HPDE6-E6E7 (cell line): Measurements from ENCODE around the gene CALCOCO2.
"Not testable (repeated sequence)": the region's sequence is repeated elsewhere in the genome, so short reads cannot be mapped to it uniquely, and the experiment has no call there.

Experiments
- DNase-seq: peaks from one replicate; pipeline ENCODE4 v3.0.0; 2011; ENCODE audit warnings: missing footprints; ENCODE audit errors: extremely low spot score

CALCOCO2 gene

GRCh38 chr17:48830840-48831548, at the start of gene CALCOCO2:
Gene CALCOCO2 (plus strand): TSS chr17:48831035. CDS start chr17:48841708, 10,673 bp downstream.
- peak; percentile 93 for DNase-seq

GRCh38 chr17:48787828-48788227, 43.0 kb upstream of the CALCOCO2 start:
- DNase-seq, result no peak

GRCh38 chr17:48790607-48791127, 40.2 kb upstream of the CALCOCO2 start:
- DNase-seq, result no peak

- peak; percentile 71 for DNase-seq
These were observed 39.5 kb upstream of the CALCOCO2 start for GRCh38 chr17:48791128-48792032.

GRCh38 chr17:48792033-48792798, 38.6 kb upstream of the CALCOCO2 start:
- no peak for DNase-seq

GRCh38 chr17:48795444-48796162, 35.2 kb upstream of the CALCOCO2 start:
- DNase-seq, result no peak

- DNase-seq, result not testable (repeated sequence)
These were observed 34.7 kb upstream of the CALCOCO2 start for GRCh38 chr17:48796163-48796522.

GRCh38 chr17:48799069-48799723, 31.6 kb upstream of the CALCOCO2 start:
- no peak for DNase-seq

- DNase-seq, result no peak
These were observed 30.1 kb upstream of the CALCOCO2 start for GRCh38 chr17:48800626-48801217.

GRCh38 chr17:48804936-48805411, 25.9 kb upstream of the CALCOCO2 start:
- DNase-seq, result peak; percentile 77

GRCh38 chr17:48809182-48809581, 21.7 kb upstream of the CALCOCO2 start:
- DNase-seq, result no peak

GRCh38 chr17:48812001-48812400, 18.8 kb upstream of the CALCOCO2 start:
- DNase-seq, result no peak

- DNase-seq, result peak; percentile 64
These were observed 16.3 kb upstream of the CALCOCO2 start for GRCh38 chr17:48814504-48814903.

GRCh38 chr17:48815311-48815710, 15.5 kb upstream of the CALCOCO2 start:
- no peak for DNase-seq

- DNase-seq, result no peak
These were observed 14.4 kb upstream of the CALCOCO2 start for GRCh38 chr17:48816438-48816773.

- DNase-seq, result peak; percentile 84
These were observed 13.9 kb upstream of the CALCOCO2 start, which contains the start of gene TTLL6 for GRCh38 chr17:48816774-48817590. Gene TTLL6 (minus strand): TSS chr17:48817229. CDS start chr17:48817072, 157 bp downstream.

GRCh38 chr17:48818361-48818841, 12.4 kb upstream of the CALCOCO2 start:
- no peak for DNase-seq

- no peak for DNase-seq
These were observed 11.4 kb upstream of the CALCOCO2 start for GRCh38 chr17:48819466-48819865.

GRCh38 chr17:48820936-48821335, 9.9 kb upstream of the CALCOCO2 start:
- DNase-seq, result not testable (repeated sequence)
